Skeletal muscle tissue (tissue), 4 donors: ENCODE data around the gene CACFD1. TPM values are rescaled to one million over a fixed set of nuclear protein-coding genes. Genes with fewer than 3 reads are reported as not detected.

ENCODE experiments used
- H3K27ac ChIP-seq: one replicate; pipeline ENCODE4 v1.7.0; 2013; ENCODE audit warnings: mild to moderate bottlenecking, low read depth, low read length, inconsistent platforms
- H3K27me3 ChIP-seq, 3 donors: one replicate each; pipeline ENCODE4 v1.7.0; 2013; ENCODE audit warnings: low read length in 3 of 3; ENCODE audit not compliant: control insufficient read depth in 3 of 3, insufficient read depth in 3 of 3
- H3K36me3 ChIP-seq, 3 donors: one replicate each; pipeline ENCODE4 v1.7.0; 2013; ENCODE audit warnings: low read length in 3 of 3; ENCODE audit not compliant: control insufficient read depth in 3 of 3, insufficient read depth in 3 of 3
- H3K4me1 ChIP-seq, 3 donors: one replicate each; pipeline ENCODE4 v1.7.0; 2013; ENCODE audit warnings: low read length in 3 of 3, mild to moderate bottlenecking in 3 of 3; ENCODE audit not compliant: control insufficient read depth in 3 of 3, insufficient read depth in 3 of 3
- H3K4me3 ChIP-seq, 3 donors: one replicate each; pipeline ENCODE4 v1.7.0; 2013; ENCODE audit warnings: low read length in 3 of 3
- H3K9ac ChIP-seq, 3 donors: one replicate each; pipeline ENCODE4 v1.7.0; 2013; ENCODE audit warnings: low read length in 3 of 3, mild to moderate bottlenecking in 3 of 3, moderate library complexity in 2 of 3, low read depth in 1 of 3
- H3K9me3 ChIP-seq, 3 donors: one replicate each; pipeline ENCODE4 v1.7.0; 2013; ENCODE audit warnings: low read length in 3 of 3; ENCODE audit not compliant: control insufficient read depth in 3 of 3
- total RNA-seq: library from RNA; depleted of rRNA; stranded (reverse); fragments of >200 nt; gene quantifications from one replicate; pipeline ENCODE4 v1.2.3, GENCODE V29; 2014
- donor health status: Osteomylitis.

Gene CACFD1
- total RNA-seq, 1 donor from 2014 or later, result 4.7 TPM

GRCh38 chr9:133487331-133487725, 27.6 kb downstream of the CACFD1 start:
- Histone ChIP-seq H3K27me3 (peaks cover 2 to 23% (median 8%) of the 10 kb centered on the region in 3 donors), H3K9me3 (no peaks in the 10 kb centered on the region), H3K4me1 (peaks cover 11 to 19% (median 12%) of the 10 kb centered on the region in 3 donors), H3K4me3 (no peak overlapping the region), H3K9ac (no peak overlapping the region), H3K36me3 (no peaks in the 10 kb centered on the region), H3K27ac (no peak overlapping the region)

DNA sequence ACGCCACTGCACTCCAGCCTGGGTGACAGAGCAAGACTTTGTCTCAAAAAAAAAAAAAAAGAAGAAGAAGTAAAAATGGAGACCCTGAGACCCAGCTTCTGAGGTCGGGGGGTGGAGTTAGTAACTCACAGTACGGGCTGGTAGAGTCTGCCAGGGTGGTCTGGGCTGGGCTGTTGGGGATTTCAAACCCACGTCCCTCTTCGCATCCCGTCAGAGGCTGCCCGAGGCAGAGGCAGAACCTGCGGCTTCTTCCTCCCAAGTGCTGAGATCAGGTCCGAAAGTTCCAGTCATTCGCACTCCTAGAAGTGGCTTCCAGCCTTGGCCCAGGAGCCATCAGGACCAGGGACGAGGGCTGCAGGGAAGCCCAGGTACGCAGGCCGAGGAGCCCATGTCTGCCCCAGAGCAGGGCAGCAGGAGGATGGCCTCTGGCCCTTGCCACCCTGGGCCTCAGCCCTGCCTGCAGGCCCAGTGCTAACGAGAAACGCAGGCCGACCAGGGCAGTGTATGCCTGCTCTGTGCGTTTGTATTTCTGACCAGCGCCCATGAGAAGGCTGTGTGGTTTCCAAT, 29.0 kb downstream of the CACFD1 start:
- Histone ChIP-seq H3K4me3 (no peak overlapping the region), H3K9ac (no peak overlapping the region), H3K27ac (no peak overlapping the region), H3K4me1 (peaks cover 17 to 33% (median 25%) of the 10 kb centered on the region in 3 donors), H3K9me3 (no peaks in the 10 kb centered on the region), H3K27me3 (peaks cover 2 to 19% (median 7%) of the 10 kb centered on the region in 3 donors), H3K36me3 (no peaks in the 10 kb centered on the region)

DNA sequence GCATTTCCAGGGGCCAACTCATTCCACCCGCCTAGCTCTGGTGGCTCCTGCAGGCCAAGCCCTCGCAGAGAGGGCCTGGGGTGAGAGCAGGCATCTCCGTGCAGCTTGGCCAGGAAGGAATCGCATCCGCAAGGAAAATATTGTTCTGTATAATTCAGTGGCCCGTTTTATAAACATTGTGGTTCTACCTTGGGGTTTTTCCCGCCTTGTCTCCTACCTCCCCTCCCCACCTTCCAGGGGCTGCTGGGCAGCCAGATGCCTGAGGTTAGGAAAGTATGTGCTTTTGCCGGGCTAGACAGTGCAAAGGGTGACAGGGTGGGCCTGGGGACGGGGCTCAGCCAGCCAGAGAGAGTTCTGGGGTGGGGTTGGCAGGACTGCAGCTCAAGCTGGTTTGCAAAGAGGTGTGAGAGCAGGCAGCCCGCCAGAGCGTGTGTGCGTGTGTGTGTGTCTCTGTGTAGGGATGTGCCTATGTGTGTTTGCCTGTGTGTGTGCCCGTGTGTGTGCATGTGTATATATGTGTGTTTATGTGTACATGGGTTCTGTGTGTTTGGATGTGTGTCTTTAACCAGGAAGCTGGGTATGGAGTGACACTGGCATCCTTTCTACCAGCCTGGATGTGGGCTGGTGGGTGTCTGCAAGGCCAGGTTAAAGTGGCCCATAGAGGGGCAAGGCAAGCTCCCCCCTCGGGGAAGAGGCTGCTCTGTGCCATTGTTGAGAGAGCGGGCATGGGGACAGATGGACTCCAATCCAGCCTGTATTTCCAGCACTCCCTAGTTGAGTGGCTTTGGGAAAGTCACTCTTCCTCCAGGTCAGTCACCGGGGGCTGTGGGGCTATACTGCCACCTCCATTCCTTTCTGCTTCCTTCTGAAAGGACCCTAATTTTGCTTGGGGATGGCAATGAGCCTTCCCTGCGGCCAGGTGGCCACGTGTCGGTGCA, 29.7 kb downstream of the CACFD1 start:
- H3K9ac ChIP-seq, result peak overlapping the region in 1 of 3 donors; percentile 8
- no peaks in the 10 kb centered on the region for H3K36me3 ChIP-seq
- peaks cover 2 to 18% (median 5%) of the 10 kb centered on the region in 3 donors for H3K27me3 ChIP-seq
- no peak overlapping the region for H3K4me3 ChIP-seq
- no peak overlapping the region for H3K27ac ChIP-seq
- H3K4me1 ChIP-seq, result peaks cover 17 to 33% (median 25%) of the 10 kb centered on the region in 3 donors
- H3K9me3 ChIP-seq, result no peaks in the 10 kb centered on the region

DNA sequence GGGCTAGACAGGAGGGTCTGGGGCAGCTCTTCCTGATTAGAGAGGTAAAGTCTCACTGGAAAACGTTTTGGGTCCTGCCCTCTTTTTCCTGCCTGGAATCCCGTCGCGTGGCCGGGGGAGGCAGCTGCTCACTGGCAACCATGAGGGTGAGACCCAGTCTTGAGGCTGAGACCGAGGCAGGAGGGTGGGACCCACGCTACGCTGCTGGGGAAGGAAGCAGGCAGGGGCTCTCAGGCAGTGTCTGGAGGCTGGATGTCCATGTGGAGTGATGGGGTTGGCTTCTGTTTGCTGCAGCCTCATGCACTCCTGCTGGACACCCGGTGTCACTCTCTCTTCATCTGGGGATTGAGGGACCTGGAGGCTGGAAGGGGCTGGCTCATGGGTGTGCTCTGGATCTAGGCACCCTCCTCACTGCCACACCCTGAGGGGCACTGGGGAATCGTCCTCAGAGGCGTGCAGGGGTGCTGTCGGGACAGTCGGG, 30.5 kb downstream of the CACFD1 start:
- H3K27me3 ChIP-seq, result peaks cover 2 to 12% (median 2%) of the 10 kb centered on the region in 3 donors
- peak overlapping the region in 1 of 3 donors; percentile 8 for H3K9ac ChIP-seq
- peaks cover 17 to 33% (median 25%) of the 10 kb centered on the region in 3 donors for H3K4me1 ChIP-seq
- no peak overlapping the region for H3K27ac ChIP-seq
- H3K4me3 ChIP-seq, result no peak overlapping the region
- H3K9me3 ChIP-seq, result no peaks in the 10 kb centered on the region
- no peaks in the 10 kb centered on the region for H3K36me3 ChIP-seq

DNA sequence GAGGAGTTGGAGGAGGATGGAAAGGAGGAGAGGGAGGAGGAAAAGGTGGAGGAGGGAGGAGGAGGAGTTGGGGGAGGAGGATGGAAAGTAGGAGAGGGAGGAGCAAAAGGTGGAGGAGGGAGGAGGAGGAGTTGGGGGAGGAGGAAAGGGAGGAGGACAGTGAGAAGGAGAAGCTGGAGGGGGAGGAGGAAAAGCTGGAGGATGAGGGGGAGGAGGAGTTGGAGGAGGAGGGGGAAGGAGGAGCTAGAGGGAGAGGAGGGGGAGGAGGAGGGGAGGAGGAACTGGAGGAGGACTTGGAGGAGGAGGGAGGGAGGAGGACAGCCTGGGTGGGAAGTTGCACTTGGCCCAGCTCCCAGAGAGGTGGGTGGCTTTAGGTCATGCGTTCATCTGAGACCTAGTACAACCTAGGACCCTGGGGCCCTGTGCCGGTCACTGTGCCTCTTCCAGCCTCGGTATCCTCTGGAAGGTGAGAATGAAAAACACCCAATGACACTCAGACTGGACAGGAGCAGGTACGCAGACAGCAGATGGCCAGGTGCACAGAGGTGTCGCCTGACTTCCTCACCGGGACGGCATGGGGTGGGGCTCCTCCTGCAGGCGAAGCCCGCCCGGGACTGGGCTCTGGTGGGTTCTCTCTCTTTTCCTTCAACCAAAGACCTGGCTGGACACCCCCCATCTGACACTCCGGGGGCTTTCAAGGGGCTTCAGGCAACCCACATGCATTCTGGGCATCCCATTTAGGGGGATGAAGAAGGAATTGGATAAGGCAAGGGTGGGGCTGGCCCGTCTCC, 31.3 kb downstream of the CACFD1 start:
- Histone ChIP-seq H3K9ac (no peak overlapping the region), H3K4me3 (no peak overlapping the region), H3K9me3 (no peaks in the 10 kb centered on the region), H3K4me1 (peaks cover 17 to 31% (median 25%) of the 10 kb centered on the region in 3 donors), H3K27me3 (peaks cover 0 to 14% (median 7%) of the 10 kb centered on the region in 3 donors), H3K27ac (no peak overlapping the region), H3K36me3 (no peaks in the 10 kb centered on the region)

DNA sequence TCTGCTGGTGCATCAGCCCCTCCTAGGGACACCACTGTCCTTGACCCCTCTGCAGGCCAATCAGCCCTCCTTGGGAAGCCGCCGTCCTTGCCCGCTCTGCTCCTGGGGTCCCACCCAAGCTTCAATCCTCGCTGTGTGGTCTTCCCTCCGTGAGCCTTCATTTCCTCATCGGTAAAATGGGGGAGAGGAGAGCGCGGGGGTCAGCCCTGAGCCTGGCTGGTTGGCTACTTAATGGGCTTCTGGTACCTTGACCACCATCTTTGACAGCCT, 31.8 kb downstream of the CACFD1 start:
- H3K9ac ChIP-seq, result no peak overlapping the region
- H3K36me3 ChIP-seq, result no peaks in the 10 kb centered on the region
- no peak overlapping the region for H3K4me3 ChIP-seq
- H3K27me3 ChIP-seq, result peaks cover 0 to 19% (median 8%) of the 10 kb centered on the region in 3 donors
- peak overlapping the region; percentile 79 for H3K27ac ChIP-seq
- no peaks in the 10 kb centered on the region for H3K9me3 ChIP-seq
- peaks cover 17 to 29% (median 26%) of the 10 kb centered on the region in 3 donors for H3K4me1 ChIP-seq

DNA sequence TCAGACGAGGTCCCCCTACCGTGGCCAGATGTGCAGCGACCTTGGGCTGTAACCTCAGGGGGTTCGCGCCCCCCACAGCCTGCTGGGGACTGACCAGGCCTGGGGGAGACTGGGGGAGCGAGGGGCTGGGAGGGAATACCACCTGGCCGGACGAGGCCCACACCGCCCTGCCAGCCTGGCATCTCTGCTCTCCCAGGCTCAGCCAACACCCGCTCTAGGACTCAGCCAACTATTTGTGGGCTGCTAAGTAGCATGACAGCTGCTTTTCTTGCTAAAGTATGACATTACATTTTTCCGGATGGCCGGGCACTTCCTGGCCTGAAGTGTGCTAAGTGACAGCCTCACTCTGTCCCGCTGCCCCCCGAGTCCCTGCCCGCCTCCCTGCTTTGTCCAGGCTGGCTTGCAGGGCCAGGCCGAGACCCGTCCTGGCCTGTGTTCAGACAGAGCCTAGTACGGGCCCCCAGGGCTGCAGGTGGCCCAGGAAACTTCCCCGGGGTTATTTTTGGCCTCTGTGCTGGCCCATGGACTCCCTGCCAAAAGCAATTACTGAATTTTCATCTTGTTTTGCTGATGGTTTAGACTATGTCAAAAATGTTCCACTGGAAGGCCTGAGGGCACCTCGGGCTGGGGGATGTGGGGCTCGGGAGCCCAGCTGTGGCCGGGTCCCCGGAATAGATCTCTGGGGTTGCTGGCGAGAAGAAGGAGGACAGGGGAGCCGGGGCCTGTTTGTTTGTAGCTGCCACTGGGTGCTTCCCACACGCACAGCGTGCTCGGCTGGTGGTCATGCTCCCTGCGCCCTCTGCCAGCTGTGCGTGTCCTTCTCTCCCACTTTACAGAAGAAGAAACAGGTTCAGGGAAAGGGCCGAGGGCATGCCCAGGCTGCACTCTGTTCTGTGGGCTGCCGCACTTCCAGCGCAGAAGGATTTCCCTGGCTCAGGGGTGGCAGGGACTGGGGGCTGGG, 32.6 kb downstream of the CACFD1 start:
- no peaks in the 10 kb centered on the region for H3K36me3 ChIP-seq
- peak overlapping the region in 2 of 3 donors; percentile 48 to 49 for H3K4me3 ChIP-seq
- peak overlapping the region in 2 of 3 donors; percentile 61 to 76 for H3K9ac ChIP-seq
- H3K4me1 ChIP-seq, result peaks cover 17 to 29% (median 26%) of the 10 kb centered on the region in 3 donors
- H3K9me3 ChIP-seq, result no peaks in the 10 kb centered on the region
- peak overlapping the region; percentile 79 for H3K27ac ChIP-seq
- peaks cover 6 to 26% (median 10%) of the 10 kb centered on the region in 3 donors for H3K27me3 ChIP-seq

GRCh38 chr9:133493428-133493827, 33.6 kb downstream of the CACFD1 start:
- Histone ChIP-seq H3K9ac (no peak overlapping the region), H3K9me3 (no peaks in the 10 kb centered on the region), H3K36me3 (no peaks in the 10 kb centered on the region), H3K4me3 (no peak overlapping the region), H3K27me3 (peaks cover 12 to 34% (median 18%) of the 10 kb centered on the region in 3 donors), H3K27ac (no peak overlapping the region), H3K4me1 (peaks cover 17 to 31% (median 28%) of the 10 kb centered on the region in 3 donors)
